KBM-7 (cell line): ENCODE results near the gene CDHR1.
"Not testable (repeated sequence)": the region's sequence is repeated elsewhere in the genome, so short reads cannot be mapped to it uniquely, and the experiment has no call there.

Experiments
- DNase-seq: peaks from one replicate; pipeline ENCODE4 v3.0.0-alpha.2; 2015
- in situ Hi-C: fragments of 300-500 bp; cut with MboI; formaldehyde crosslinking; loops from 2 replicates; pipeline ENCODE4 v1.14.3; 2020; ENCODE audit warnings: low sequenced_read_pairs, low pct_unique_long_range_greater_than_20kb, mixed read lengths

Gene CDHR1

DNA sequence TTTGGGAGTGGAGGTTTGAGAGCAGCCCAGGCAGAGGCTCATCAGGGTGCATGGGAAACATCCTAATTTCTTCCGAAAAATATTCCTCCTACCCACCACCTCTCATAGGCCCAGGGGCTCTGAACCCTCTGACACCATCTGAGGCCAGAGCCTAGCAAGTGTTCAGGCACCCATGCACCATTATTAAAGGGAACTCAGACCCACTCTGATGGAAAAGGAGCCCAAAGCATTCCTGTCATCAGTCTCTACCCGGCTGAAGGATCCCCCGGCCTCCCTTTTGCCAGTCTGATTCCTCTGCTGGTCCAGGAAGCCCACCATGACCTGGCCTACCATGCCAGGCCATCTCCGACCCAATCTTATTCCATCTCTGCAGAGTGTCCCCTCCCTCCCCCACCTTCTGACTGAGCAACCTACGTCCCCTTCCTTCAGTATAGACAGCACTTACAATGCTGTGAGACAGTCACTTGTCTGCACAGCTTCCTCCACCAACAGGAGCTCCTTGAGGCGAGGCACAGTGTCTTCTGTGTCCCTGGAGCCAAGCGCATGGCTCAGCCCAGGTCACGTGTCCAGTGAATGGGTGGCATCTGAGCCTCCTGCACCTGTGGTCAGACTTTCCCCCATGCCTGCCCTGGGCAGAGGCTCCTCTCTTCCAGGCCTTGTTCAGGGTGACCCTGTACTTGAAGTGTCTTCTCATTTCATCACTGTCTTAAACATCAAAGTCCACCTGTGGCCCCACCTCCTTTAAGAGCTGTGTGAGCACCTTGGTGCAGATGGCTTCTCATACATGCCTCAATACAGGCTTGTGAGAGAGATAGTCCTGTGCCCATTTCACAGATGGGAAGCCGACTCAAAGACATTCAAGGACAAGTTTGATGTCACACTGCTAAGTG, 21.6 kb upstream of the CDHR1 start:
- in situ Hi-C loops, result no loop called here

DNA sequence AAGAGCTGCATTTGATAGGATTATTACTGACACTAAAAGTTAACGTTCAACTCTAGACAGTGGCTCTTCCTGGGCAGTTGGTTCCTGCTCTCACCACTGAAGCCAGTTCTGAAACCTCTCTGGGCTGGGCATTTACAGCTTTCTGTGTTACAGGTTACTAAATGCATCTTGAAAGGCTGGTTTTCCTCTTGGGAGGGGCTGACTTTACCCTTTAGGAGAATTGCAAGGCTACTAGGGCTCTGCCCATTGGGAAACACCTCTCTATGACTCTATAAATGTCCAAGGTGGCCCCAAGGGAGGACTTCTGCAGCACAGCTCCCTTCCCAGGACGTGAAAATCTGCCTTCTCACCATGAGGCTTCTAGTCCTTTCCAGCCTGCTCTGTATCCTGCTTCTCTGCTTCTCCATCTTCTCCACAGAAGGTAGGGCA, 20.8 kb upstream of the CDHR1 start, which contains the start of gene GPR15LG:
TSS of gene GPR15LG (plus strand) at position 301 of the 429 bp plus-strand sequence. CDS start at position 352, 51 bp downstream.
- in situ Hi-C loops, result no loop called here
- DNase-seq, result no peak

More for the DNA sequence above, 21.6 kb upstream of the CDHR1 start:
- DNase-seq, result no peak

DNA sequence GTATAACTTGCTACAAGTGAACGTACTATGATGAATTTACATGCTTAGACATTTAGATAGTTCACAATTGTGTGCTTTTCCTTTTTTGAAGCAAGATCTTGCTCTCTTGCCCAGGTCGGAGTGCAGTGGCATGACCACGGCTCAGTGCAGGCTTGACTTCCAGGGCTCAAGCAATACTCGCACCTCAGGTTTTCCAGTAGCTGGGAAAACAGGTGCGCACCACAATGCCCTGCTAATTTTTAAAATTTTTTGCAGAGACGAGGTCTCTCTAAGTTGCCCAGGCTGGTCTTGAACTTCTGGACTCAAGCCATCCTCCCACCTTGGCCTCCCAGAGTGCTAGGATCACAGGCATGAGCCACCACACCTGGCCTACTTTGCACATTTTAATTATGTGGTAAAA, 18.9 kb upstream of the CDHR1 start:
- DNase-seq, result no peak
- in situ Hi-C loops, result no loop called here

DNA sequence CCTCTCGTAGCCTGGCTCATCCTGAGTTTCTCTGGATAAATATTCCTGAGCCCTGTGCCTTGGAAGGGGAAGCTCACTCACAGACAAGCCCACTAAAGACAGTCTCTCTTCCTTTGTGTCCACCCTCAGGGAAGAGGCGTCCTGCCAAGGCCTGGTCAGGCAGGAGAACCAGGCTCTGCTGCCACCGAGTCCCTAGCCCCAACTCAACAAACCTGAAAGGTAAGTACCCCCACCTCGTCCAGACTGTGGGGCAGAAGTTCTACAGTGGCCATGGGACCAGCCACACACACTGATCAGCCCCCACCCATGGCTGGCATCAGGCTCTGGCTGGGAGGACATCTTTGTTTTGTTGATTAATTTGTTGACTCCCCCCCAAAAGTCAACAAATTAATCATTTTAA, 18.0 kb upstream of the CDHR1 start:
- in situ Hi-C loops, result no loop called here

DNA sequence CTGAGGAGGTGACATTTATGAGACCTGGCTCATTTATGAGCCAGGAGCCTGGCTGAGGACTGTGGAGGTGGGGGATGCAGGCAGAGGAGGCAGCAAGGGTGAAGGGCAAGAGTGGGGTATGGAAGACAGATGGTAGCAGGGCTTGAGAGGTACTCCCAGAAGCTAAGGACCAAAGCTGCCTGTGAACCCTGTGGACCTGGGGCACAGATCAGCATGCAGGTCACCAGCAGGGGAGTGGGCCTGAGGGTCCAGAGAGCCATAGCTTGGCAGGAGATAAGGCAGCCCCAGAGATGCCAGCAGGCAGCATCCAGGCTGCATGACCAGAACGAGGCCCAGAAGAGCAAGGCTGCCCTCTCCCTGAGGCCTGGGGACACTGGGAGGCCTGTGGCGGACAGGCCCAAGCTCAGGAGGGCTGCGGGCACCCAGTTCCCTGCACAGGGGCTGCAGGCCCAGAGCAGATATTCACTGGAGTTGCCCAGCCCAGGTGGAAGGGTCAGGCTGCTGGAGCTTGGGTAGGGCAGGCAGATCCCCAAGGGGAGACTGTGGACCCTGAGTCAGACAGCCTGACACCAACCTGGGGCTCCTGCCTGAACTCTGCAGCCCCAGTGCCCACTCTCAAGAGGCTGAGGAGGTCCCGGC, 17.4 kb upstream of the CDHR1 start:
- no peak for DNase-seq
- in situ Hi-C loops, result no loop called here

More for the DNA sequence above, 18.0 kb upstream of the CDHR1 start:
- DNase-seq, result no peak

DNA sequence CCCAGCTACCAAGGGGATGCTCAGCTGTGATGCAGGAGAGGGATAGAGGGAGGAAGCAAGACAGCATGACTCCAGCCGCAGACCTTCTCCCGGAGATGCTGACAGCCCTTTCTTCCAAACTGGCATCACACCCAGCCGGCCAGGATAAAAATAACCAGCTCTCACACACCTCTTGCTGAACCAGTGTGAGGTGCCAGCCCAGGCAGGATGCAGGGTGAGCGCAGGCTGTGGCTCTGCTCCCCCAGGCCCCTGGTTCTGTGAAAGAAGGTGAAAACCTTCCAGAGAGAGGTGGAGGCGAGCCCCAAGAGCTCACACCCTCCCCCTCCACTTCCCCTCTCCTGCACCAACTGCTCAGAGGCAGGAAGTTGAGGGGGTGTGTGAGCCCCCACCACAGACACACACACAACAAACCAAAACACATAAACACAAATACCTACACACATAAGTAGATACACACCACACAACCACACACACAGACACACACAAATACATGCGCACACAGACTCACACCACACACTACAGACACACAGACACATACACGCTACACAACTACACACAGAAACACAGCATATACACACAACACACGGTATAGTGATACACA, 16.7 kb upstream of the CDHR1 start:
- no peak for DNase-seq
- in situ Hi-C loops, result no loop called here

DNA sequence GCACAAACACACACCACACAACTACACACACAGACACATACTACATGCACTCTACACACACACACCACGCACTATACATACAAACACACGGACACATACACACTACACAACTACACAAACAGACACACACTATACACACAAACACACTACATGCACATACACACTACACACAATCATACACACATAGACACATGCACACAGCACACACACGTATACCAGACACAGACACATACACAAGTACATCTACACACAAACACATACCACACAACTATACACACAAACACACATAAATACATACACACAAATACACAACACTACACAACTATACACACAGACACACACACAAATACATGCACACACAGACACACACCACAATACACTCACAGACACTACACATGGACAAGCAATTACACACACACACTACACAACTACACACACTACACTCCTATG, 16.2 kb upstream of the CDHR1 start:
- in situ Hi-C loops, result no loop called here
- no peak for DNase-seq

DNA sequence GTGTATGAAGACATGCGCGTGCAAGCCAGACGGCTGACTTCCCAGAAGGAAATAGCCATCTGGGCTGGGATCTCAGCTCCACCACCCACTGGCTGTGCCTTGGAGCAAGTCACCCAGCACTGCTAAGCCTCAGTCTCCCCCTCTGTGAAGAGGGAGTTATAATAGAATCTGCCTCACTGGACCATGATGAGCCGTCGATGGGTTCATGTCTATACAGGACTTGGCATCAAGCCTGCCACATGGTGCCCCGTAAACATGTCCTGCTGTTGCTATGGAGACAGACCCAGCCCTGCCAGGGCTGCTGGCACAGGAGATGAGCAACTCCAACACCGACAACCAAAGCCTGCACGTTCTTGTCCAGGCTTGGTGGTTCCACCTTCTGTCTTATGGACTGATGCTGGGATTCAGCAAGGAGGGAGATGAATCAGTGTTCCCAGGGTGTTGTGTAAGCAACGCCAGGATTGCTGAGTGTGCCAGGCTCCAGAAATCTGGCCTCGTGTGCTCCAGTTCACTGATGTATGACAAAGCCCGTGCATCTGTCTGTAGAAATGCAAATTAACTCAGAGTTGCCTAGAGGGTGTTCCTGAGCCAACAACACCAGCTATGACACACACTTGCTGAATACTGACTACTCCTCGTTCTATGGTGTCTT, 15.2 kb upstream of the CDHR1 start:
- in situ Hi-C loops, result no loop called here
- DNase-seq, result no peak

DNA sequence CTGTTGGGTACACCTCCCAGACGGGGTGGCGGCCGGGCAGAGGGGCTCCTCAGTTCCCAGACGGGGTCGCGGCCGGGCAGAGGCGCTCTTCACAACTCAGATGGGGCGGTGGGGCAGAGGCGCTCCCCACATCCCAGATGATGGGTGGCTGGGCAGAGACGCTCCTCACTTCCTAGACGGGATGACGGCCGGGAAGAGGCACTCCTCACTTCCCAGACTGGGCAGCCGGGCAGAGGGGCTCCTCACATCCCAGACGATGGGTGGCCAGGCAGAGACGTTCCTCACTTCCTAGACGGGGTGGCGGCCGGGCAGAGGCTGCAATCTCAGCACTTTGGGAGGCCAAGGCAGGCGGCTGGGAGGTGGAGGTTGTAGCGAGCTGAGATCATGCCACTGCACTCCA, 14.0 kb upstream of the CDHR1 start:
- DNase-seq, in situ Hi-C loops: not testable (repeated sequence)

DNA sequence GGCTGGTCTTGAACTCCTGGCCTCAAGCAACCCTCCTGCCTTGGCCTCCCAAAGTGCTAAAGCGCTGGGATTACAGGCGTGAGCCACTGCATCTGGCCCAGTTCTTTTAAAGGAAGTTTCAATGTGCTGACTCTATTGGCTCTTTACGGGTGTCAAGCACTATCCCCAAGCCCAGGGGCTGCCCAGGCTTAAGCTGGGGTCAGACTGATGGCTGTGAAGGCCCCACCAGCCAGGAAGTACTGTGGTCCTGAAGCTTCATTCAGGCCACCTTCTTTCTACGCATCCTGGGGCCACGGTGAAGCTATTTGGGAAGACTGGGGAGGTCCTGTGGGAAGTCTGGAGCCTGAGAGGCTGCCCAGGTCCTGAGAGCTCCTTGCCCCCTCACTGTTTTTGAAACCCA, 12.7 kb upstream of the CDHR1 start:
- no peak for DNase-seq
- in situ Hi-C loops, result no loop called here

DNA sequence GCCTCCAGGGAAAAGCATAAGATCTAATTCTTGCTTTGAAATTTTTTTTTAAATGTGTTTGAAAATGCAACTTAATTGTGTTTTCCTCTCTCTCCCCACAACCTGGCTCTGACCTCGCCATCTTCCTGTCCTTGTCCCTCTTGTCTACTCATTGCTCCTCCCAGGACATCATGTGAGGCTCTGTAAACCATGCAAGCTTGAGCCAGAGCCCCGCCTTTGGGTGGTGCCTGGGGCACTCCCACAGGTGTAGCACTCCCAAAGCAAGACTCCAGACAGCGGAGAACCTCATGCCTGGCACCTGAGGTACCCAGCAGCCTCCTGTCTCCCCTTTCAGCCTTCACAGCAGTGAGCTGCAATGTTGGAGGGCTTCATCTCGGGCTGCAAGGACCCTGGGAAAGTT, 9.8 kb upstream of the CDHR1 start:
- no peak for DNase-seq
- in situ Hi-C loops, result no loop called here

DNA sequence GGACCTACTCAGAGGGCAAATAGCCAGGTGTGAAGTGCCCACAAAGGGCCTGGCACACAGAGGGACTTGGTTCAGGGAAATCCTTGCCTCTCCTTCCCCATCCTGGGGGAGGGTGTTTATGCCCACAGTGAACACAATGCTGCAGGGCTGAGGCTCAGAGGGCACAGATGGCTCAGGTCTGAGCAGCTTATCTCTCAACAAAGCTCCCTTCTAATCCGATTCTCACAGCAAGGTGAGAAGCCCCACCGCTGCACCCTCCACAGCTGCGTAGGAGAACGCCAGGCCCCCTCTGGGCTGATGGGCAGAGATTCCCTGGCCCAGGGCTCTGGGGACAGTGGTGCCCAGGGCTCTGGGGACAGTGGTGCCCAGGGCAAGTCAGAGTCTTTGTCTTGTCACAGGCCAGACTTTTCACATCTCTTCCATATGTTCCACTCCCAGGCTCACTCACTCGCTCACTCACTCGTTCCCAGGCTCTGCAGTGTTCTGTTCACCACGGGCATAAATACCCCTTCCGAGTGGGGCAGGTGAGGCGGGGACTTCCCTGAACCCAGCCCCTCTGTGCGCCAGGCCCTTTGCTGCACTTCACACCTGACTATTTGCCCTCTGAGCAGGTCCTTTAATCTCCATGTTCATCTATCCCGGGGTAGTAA, 8.7 kb upstream of the CDHR1 start:
- no peak for DNase-seq
- in situ Hi-C loops, result no loop called here

DNA sequence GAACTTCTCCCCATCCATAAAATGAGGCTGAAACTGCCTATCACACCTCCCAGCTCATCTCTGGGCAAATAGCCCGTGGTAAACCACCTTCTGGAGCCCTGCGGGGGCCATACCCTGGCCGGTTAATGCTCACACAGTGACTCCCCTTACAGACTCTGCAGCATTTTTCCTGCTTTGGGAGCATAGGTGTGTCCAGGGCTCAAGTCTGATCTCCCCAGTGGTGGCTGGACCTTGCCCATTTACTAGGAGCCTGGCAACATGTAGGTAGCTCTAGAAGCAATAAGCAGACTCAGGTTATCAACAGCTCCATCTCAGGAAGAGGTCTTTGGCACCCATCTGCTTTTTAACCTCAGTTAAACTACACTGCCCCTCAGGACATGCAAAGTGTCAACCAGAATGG, 5.5 kb upstream of the CDHR1 start:
- no peak for DNase-seq
- in situ Hi-C loops, result no loop called here

DNA sequence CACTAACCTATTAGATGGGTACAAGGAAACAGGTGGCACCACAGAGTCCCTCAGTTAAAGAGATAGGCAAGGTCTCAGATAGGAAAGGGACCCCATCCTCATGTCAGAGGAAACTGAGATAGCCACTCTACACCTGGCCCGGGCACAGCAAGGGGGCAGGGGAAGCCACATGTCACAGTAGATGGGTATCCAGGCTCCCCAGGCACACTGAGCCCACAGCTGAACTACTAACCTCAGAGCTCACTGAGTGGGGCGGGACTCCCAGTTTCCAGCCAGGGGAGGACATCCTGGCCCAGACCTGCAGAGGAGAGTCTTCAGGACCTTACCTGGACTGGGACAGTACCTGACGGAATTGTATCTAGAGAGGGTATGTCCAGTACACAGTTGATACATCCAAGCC, 3.7 kb upstream of the CDHR1 start:
- no peak for DNase-seq
- in situ Hi-C loops, result no loop called here

DNA sequence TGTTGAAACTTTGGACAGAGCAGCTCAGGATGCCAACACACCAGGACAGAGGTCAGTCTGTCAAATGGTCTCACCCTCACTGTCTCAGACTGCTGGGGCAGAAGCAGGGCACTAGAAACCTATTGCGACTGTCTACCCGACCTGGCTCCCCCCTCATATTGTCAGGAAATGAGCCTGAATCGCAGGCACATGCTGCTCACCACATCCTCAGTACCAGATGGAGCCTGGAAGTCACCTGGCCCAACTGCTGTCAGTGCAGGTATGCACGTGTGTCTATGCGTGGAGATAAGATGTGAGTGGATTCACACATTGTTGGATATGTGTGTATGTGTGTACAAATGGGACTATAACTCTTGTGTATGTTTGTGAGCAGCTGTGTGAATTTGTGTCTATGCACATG, 3.2 kb upstream of the CDHR1 start:
- in situ Hi-C loops, result no loop called here
- DNase-seq, result no peak

DNA sequence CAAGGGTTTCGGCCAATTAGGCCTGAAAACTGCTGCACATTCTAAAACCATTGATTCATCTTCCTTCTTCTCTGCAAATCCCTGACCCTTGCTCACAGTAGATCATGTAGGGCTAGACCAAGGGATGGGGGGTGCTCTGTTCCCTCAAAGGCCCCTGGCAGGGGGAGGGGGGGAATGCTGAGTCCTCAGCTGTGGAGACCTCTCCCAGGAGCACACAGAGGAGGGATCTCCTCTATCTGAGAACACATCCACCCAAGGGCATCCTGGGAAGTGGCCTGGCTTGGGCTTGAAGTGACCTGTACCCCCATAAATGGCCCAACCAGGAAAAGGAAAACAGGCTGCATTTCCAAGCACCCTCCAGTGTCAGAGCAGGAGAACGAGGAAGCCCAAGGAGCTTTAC, 1.0 kb upstream of the CDHR1 start:
- DNase-seq, result no peak
- in situ Hi-C loops, result no loop called here

DNA sequence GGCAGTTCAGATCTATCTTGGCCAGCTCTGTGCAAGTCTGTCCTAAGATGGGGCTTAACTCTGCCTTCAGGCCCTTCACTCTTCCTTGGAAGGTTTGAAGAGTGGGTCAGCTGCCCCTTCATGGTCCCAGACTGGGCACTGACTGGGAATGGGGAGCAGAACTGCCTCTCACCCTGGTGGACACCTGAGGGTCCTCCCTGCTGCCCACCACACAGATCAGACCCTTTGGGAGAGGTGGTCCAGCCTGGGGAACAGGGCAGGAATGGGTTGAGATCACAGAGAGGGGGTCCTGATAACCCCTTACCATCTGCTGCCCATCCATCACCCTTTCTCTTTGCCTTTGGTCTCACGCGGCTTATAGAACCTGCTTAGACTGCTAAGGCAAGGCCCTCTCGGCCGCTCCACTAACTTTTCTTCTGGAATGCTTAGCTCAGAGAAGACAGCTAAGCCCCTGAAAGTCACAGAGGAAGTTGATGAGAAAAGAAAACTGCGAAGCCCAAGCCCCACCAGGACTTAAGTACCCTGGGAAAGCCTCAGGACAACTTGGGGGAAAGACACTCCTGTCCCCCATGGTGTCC, 402 bp upstream of the CDHR1 start:
- in situ Hi-C loops, result no loop called here
- no peak for DNase-seq

DNA sequence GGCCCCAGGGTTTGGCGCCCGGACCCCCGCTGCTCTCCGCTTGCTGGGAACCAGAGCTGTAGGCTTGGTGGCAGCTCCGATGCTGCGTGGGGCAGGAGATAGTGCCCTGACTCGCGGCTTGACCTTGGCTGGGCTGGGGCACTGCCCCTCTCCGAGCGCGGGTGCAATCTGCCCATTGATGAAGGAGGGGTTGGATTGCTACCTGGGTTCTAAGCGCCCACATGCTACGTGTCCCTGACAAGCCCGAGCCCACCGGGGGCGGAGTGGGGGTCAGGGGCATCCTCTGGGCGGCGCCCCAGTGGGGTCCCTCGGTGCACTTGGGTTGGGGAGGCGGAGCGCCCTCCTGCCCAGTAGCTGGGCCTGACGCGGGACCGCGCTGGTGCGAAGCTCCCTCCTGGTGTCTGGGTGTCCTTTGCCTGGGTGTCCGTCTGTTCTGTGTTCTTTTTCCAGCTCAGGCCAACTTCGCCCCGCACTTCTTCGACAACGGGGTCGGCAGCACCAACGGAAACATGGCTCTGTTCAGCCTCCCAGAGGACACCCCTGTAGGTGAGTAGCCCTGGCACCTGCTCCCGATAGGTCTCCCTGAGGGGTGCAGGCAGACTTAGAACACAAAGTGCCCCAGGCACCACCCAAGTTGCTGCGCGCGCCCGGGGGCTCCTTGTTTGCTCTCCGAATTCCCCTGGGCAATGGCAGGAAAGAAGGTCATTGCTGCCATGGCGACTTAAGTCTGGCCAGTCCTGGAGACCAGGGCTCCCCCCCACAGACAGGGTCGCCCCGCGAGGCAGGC, 900 bp downstream of the CDHR1 start:
- in situ Hi-C loops, result no loop called here
- no peak for DNase-seq
